SH-SY5Y (cell line): Measurements from ENCODE around the gene KRT24.

Experiments used
- GATA2 ChIP-seq: IDR thresholded peaks from 2 replicates; pipeline ENCODE4 v1.6.1; 2011; ENCODE audit warnings: mild to moderate bottlenecking, low read depth, low read length
- GATA3 ChIP-seq: IDR thresholded peaks from 2 replicates; pipeline ENCODE4 v1.6.1; 2011; ENCODE audit warnings: low read depth, mild to moderate bottlenecking, low read length, moderate library complexity

Gene KRT24

GRCh38 chr17:40703652-40704051 lies at the start of gene KRT24:
KRT24 (minus strand) TSS chr17:40703752; CDS start chr17:40703693, 59 bp downstream.
- TF ChIP-seq GATA2, result no peak
- no peak for TF ChIP-seq GATA3

GRCh38 chr17:40751065-40751464 lies 47.5 kb upstream of the KRT24 start:
- TF ChIP-seq GATA2 (no peak), GATA3 (no peak)

- TF ChIP-seq GATA2 (no peak), GATA3 (no peak)
These were observed 46.8 kb upstream of the KRT24 start for GRCh38 chr17:40750391-40750790.

GRCh38 chr17:40738553-40738952 lies 35.0 kb upstream of the KRT24 start:
- TF ChIP-seq GATA2 (no peak), GATA3 (no peak)

GRCh38 chr17:40735016-40735415 lies 31.5 kb upstream of the KRT24 start:
- TF ChIP-seq GATA3 (no peak), GATA2 (no peak)

GRCh38 chr17:40734018-40734417 lies 30.5 kb upstream of the KRT24 start:
- TF ChIP-seq GATA3 (no peak), GATA2 (no peak)

GRCh38 chr17:40730970-40731369 lies 27.4 kb upstream of the KRT24 start:
- TF ChIP-seq GATA3 (no peak), GATA2 (no peak)

- TF ChIP-seq GATA3, result no peak
- TF ChIP-seq GATA2, result no peak
These were observed 24.1 kb upstream of the KRT24 start for GRCh38 chr17:40727447-40728231.

- TF ChIP-seq GATA2 (no peak), GATA3 (no peak)
These were observed 23.4 kb upstream of the KRT24 start for GRCh38 chr17:40726919-40727318.

- no peak for TF ChIP-seq GATA3
- TF ChIP-seq GATA2, result no peak
These were observed 21.1 kb upstream of the KRT24 start for GRCh38 chr17:40724656-40725055.

GRCh38 chr17:40722241-40722640 lies 18.7 kb upstream of the KRT24 start:
- no peak for TF ChIP-seq GATA2
- no peak for TF ChIP-seq GATA3

GRCh38 chr17:40720899-40721298 lies 17.3 kb upstream of the KRT24 start:
- no peak for TF ChIP-seq GATA3
- TF ChIP-seq GATA2, result no peak

- TF ChIP-seq GATA3, result no peak
- TF ChIP-seq GATA2, result no peak
These were observed 15.4 kb upstream of the KRT24 start for GRCh38 chr17:40718930-40719329.

- TF ChIP-seq GATA2, result no peak
- TF ChIP-seq GATA3, result no peak
These were observed 14.2 kb upstream of the KRT24 start for GRCh38 chr17:40717776-40718175.

GRCh38 chr17:40714473-40714872 lies 10.9 kb upstream of the KRT24 start:
- TF ChIP-seq GATA2 (0 out of 2 replicates have a peak, but pooled peaks have one; percentile 27), GATA3 (no peak)
